MCF 10A (cell line): ENCODE measurements around the gene HMCES. TPM values are rescaled to one million over a fixed set of nuclear protein-coding genes. Genes with fewer than 3 reads are reported as not detected.
A peak's percentile ranks its signal among the peaks of the same experiment; 100 is the strongest.

Experiments
- BruUV-seq: library from RNA; stranded (reverse); fragments of 400-500 nt; replicated peaks from 2 replicates; lab custom pipeline; 2021; lab: Mats Ljungman, UMichigan
- CTCF ChIA-PET: fragments of 300-600 bp; sonication (Branson Sonifier 250); formaldehyde crosslinking; extraction: SDS; loops from one replicate; lab custom pipeline; 2021; ENCODE audit warnings: antibody characterized with exemption, inconsistent platforms; lab: Yijun Ruan, JAX
- POLR2A ChIA-PET: fragments of 300-600, 350-650 bp; sonication (Branson Sonifier 250); formaldehyde crosslinking; extraction: SDS; loops from one replicate; lab custom pipeline; 2020; ENCODE audit warnings: antibody characterized with exemption, inconsistent platforms; lab: Yijun Ruan, JAX
- DNase-seq: peaks from one replicate; pipeline ENCODE4 v3.0.0-alpha.2; 2018; ENCODE audit not compliant: unreplicated experiment
- H3K27ac Mint-ChIP-seq: one replicate; pipeline ENCODE4 v1.8.0; 2022; ENCODE audit warnings: mild to moderate bottlenecking, low read depth, mixed read lengths; ENCODE audit not compliant: unreplicated experiment
- H3K27me3 Mint-ChIP-seq: one replicate; pipeline ENCODE4 v1.8.0; 2022; ENCODE audit warnings: mixed read lengths; ENCODE audit not compliant: insufficient read depth, unreplicated experiment
- H3K36me3 Mint-ChIP-seq: one replicate; pipeline ENCODE4 v1.8.0; 2022; ENCODE audit warnings: mild to moderate bottlenecking, moderate library complexity, mixed read lengths; ENCODE audit not compliant: insufficient read depth, unreplicated experiment
- H3K4me1 Mint-ChIP-seq: one replicate; pipeline ENCODE4 v1.8.0; 2022; ENCODE audit warnings: mixed read lengths; ENCODE audit not compliant: insufficient read depth, unreplicated experiment
- H3K4me3 Mint-ChIP-seq: one replicate; pipeline ENCODE4 v1.8.0; 2022; ENCODE audit warnings: mild to moderate bottlenecking, moderate library complexity, mixed read lengths; ENCODE audit not compliant: unreplicated experiment
- H3K9me3 Mint-ChIP-seq: one replicate; pipeline ENCODE4 v1.8.0; 2022; ENCODE audit warnings: mixed read lengths; ENCODE audit not compliant: unreplicated experiment
- intact Hi-C: fragments of 100-400 bp; cut with micrococcal nuclease; formaldehyde crosslinking; loops from 2 replicates; pipeline ENCODE4 v1.14.1; 2022
- total RNA-seq: library from RNA; stranded (reverse); gene quantifications from 2 replicates; pipeline ENCODE4 v1.2.3, GENCODE V29; 2022
- TF ChIP-seq, protein P1 (sequence below): fragments of 200-600 bp; IDR thresholded peaks from one replicate; pipeline ENCODE4 v1.8.0; 2022; ENCODE audit warnings: antibody characterized with exemption, mild to moderate bottlenecking; ENCODE audit not compliant: unreplicated experiment

Gene HMCES
- total RNA-seq, 1 experiment from 2014 or later = 42.8 TPM

DNA sequence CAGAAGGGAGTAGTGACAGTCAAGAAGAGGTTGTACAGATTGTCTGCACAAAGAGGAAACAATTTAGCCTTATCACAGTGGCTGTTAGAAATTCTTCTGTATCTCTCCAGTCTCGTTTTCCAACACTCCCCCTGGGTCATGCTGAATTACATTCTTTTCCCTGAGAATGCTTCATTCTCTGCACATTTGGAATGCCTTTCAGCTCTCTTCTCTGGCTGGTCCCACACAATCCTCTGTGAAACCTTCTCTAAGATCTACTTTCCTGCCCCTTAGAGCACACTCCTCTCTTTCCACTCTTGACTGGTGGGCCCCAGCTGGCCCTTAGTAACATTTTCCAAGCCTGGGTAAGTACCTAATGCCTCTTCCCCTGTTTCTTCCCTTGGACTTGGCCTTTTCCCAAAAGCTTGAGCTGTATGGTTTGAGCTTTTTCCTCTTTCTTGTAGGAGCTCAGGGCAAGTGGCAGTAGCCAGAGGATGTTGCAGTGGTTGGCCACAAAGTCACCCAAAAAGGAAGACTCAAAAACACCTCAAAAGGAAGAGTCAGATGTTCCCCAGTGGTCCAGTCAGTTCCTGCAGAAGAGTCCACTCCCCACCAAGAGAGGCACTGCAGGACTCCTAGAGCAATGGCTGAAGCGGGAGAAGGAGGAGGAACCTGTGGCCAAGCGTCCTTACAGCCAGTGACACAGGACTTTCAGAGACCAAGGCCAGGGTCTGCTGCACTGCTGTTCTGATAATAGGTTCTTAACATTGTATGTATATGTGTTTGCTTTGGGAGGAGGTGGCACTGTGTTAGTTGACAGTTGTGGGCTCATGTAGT, 25.7 kb downstream of the HMCES start:
- no peak for DNase-seq
- no peaks in the 10 kb centered on the region for H3K9me3 Mint-ChIP-seq
- intact Hi-C loops = no loop called here
- no peak overlapping the region for H3K4me3 Mint-ChIP-seq
- peaks cover 56% of the 10 kb centered on the region for H3K36me3 Mint-ChIP-seq
- CTCF ChIA-PET = interaction anchor here (0.6 to 1.7 kb wide), 2 partner anchors 12 kb away, joined by 3 to 4 read pairs; a partner anchor contains a TSS
- H3K27me3 Mint-ChIP-seq = no peaks in the 10 kb centered on the region
- H3K27ac Mint-ChIP-seq = no peak overlapping the region
- BruUV-seq = TSS peak; percentile 58
- TF ChIP-seq, protein P1, sequence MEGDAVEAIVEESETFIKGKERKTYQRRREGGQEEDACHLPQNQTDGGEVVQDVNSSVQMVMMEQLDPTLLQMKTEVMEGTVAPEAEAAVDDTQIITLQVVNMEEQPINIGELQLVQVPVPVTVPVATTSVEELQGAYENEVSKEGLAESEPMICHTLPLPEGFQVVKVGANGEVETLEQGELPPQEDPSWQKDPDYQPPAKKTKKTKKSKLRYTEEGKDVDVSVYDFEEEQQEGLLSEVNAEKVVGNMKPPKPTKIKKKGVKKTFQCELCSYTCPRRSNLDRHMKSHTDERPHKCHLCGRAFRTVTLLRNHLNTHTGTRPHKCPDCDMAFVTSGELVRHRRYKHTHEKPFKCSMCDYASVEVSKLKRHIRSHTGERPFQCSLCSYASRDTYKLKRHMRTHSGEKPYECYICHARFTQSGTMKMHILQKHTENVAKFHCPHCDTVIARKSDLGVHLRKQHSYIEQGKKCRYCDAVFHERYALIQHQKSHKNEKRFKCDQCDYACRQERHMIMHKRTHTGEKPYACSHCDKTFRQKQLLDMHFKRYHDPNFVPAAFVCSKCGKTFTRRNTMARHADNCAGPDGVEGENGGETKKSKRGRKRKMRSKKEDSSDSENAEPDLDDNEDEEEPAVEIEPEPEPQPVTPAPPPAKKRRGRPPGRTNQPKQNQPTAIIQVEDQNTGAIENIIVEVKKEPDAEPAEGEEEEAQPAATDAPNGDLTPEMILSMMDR = no peak
- POLR2A ChIA-PET = interaction anchor here (1.1 kb wide), 1 partner anchor 12 kb away, joined by 6 read pairs; a partner anchor contains a TSS
- no peaks in the 10 kb centered on the region for H3K4me1 Mint-ChIP-seq

DNA sequence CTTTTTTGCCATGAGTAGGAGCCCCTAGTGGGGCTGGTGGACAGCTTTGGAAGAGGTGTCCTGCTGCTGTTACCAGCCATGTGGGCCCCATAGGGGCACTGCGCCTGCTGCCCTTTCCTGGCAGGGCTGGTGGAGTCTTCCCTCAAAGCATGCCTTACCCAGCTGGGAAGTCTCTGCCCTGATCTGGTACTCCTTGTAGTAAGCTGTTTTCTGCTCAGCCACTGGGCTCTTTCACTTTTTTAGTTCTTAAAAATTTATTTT, 26.2 kb downstream of the HMCES start:
- POLR2A ChIA-PET = interaction anchor here (1.1 kb wide), 1 partner anchor 12 kb away, joined by 6 read pairs; a partner anchor contains a TSS
- TF ChIP-seq, protein P1 = no peak
- H3K9me3 Mint-ChIP-seq = no peaks in the 10 kb centered on the region
- no peaks in the 10 kb centered on the region for H3K27me3 Mint-ChIP-seq
- no peak overlapping the region for H3K27ac Mint-ChIP-seq
- H3K4me1 Mint-ChIP-seq = no peaks in the 10 kb centered on the region
- CTCF ChIA-PET = interaction anchor here (1.7 kb wide), 1 partner anchor 12 kb away, joined by 4 read pairs; a partner anchor contains a TSS
- BruUV-seq = no TSS peak
- peaks cover 51% of the 10 kb centered on the region for H3K36me3 Mint-ChIP-seq
- intact Hi-C loops = no loop called here
- no peak overlapping the region for H3K4me3 Mint-ChIP-seq
- DNase-seq = no peak

DNA sequence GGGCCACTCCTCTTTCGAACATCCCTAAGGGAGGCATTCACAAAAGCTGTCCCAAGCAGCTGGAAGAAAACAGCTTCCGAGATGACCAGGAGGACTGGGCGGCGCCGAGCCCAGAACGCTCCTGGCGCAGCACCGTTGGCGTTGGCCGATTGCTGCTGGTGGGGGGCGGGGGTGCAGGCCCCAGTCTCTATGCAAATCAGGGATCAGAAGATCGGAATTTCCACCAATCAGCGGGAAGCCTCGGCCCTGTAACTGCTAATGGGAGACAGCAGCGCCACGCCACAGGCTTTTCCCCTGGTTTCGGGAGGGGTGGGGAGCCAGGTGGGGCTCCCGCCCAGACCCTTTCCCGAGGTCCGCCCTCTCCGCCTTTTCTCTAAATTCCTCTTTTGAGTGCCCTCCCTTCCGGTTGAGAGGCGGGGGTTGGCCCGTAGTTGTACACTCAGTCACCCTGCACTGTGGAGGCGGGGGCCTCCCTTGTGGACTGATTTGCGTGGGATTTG, 27.0 kb downstream of the HMCES start:
- Mint-ChIP-seq H3K4me1 (peaks cover 4% of the 10 kb centered on the region), H3K9me3 (no peaks in the 10 kb centered on the region), H3K27ac (no peak overlapping the region), H3K36me3 (peaks cover 45% of the 10 kb centered on the region), H3K27me3 (no peaks in the 10 kb centered on the region), H3K4me3 (no peak overlapping the region)
- CTCF ChIA-PET = no interaction called here
- DNase-seq = no peak
- intact Hi-C loops = no loop called here
- POLR2A ChIA-PET = no interaction called here
- BruUV-seq = no TSS peak
- TF ChIP-seq, protein P1 = no peak

DNA sequence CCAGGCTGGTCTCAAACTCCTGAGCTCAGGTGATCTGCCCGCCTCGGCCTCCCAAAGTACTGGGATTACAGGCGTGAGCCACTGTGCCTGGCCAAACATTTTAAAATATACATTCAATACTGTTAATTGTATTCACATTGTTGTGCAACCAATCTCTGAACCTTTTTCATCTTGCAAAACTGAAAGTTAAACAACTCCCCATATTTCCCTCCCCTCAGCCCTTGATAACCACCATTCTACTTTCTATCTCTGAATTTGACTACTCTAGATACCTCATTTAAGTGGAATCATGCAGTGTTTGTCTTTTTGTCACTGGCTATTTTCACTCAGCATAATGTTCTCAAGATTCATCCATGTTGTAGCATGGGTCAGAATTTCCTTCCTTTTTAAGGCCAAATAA, 30.0 kb downstream of the HMCES start:
- TF ChIP-seq, protein P1 = no peak
- CTCF ChIA-PET = interaction anchor here (0.6 kb wide), 1 partner anchor 19 kb away, joined by 3 read pairs; no protein-coding TSS in a partner anchor
- intact Hi-C loops = no loop called here
- DNase-seq = no peak
- BruUV-seq = no TSS peak
- peaks cover 32% of the 10 kb centered on the region for H3K36me3 Mint-ChIP-seq
- no peaks in the 10 kb centered on the region for H3K9me3 Mint-ChIP-seq
- H3K4me3 Mint-ChIP-seq = no peak overlapping the region
- POLR2A ChIA-PET = interaction anchor here (1.4 kb wide), 1 partner anchor 11 kb away, joined by 6 read pairs; no protein-coding TSS in a partner anchor
- no peaks in the 10 kb centered on the region for H3K27me3 Mint-ChIP-seq
- peaks cover 11% of the 10 kb centered on the region for H3K4me1 Mint-ChIP-seq
- H3K27ac Mint-ChIP-seq = peak overlapping the region; percentile 29
